H9 (cell line): Measurements from ENCODE around the gene PRR16. TPM values are rescaled to one million over a fixed set of nuclear protein-coding genes. Genes with fewer than 3 reads are reported as not detected.

Experiments
- DNase-seq: peaks from one replicate; pipeline ENCODE4 v3.0.0-alpha.2; 2017
- H2AFZ ChIP-seq: one replicate; pipeline ENCODE4 v1.6.1; 2013; ENCODE audit warnings: mild to moderate bottlenecking, low read length, control low read depth, moderate library complexity
- H2AK5ac ChIP-seq: 2 replicates; pipeline ENCODE4 v1.6.1; 2013; ENCODE audit warnings: low read length, control low read depth, mixed read lengths; ENCODE audit not compliant: insufficient read length
- H2BK120ac ChIP-seq: one replicate; pipeline ENCODE4 v1.6.1; 2013; ENCODE audit warnings: low read depth, mild to moderate bottlenecking, low read length, control low read depth, inconsistent platforms; ENCODE audit not compliant: poor library complexity, severe bottlenecking
- H2BK12ac ChIP-seq: 2 replicates; pipeline ENCODE4 v1.6.1; 2013; ENCODE audit warnings: low read length, control low read depth, mixed read lengths, low read depth; ENCODE audit not compliant: insufficient read length
- H2BK15ac ChIP-seq: 2 replicates; pipeline ENCODE4 v1.6.1; 2013; ENCODE audit warnings: low read depth, low read length, control low read depth
- H2BK20ac ChIP-seq: one replicate; pipeline ENCODE4 v1.6.1; 2013; ENCODE audit warnings: low read depth, mild to moderate bottlenecking, low read length, control low read depth, inconsistent platforms; ENCODE audit not compliant: poor library complexity, severe bottlenecking
- H2BK5ac ChIP-seq: 2 replicates; pipeline ENCODE4 v1.6.1; 2013; ENCODE audit warnings: low read length, control low read depth, mixed read lengths; ENCODE audit not compliant: insufficient read length
- H3K14ac ChIP-seq: 2 replicates; pipeline ENCODE4 v1.6.1; 2013; ENCODE audit warnings: low read length, control low read depth; ENCODE audit not compliant: insufficient read depth
- H3K18ac ChIP-seq: 2 replicates; pipeline ENCODE4 v1.6.1; 2013; ENCODE audit warnings: low read depth, mild to moderate bottlenecking, mixed read lengths, low read length, control low read depth; ENCODE audit not compliant: insufficient read length
- H3K23ac ChIP-seq: 2 replicates; pipeline ENCODE4 v1.6.1; 2013; ENCODE audit warnings: low read length, control low read depth, mixed read lengths, low read depth; ENCODE audit not compliant: insufficient read length
- H3K23me2 ChIP-seq: 2 replicates; pipeline ENCODE4 v1.6.1; 2013; ENCODE audit warnings: low read depth, mild to moderate bottlenecking, mixed read lengths, low read length, control low read depth; ENCODE audit not compliant: insufficient read length, poor library complexity, severe bottlenecking
- H3K27ac ChIP-seq: 2 replicates; pipeline ENCODE4 v1.5.1; 2013; ENCODE audit warnings: low read length, control low read depth, mixed read lengths, low read depth; ENCODE audit not compliant: insufficient read length
- H3K27me3 ChIP-seq: 2 replicates; pipeline ENCODE4 v1.6.1; 2013; ENCODE audit warnings: low read length, control low read depth, inconsistent platforms; ENCODE audit not compliant: insufficient read depth
- H3K4ac ChIP-seq: 2 replicates; pipeline ENCODE4 v1.6.1; 2013; ENCODE audit warnings: low read depth, mild to moderate bottlenecking, control low read depth, inconsistent platforms, low read length, moderate library complexity
- H3K4me1 ChIP-seq: 2 replicates; pipeline ENCODE4 v1.6.1; 2013; ENCODE audit warnings: low read length, control low read depth, inconsistent platforms; ENCODE audit not compliant: insufficient read depth
- H3K4me2 ChIP-seq: 2 replicates; pipeline ENCODE4 v1.6.1; 2013; ENCODE audit warnings: low read length, control low read depth, mixed read lengths; ENCODE audit not compliant: insufficient read length, insufficient read depth
- H3K56ac ChIP-seq: 2 replicates; pipeline ENCODE4 v1.6.1; 2013; ENCODE audit warnings: low read depth, mild to moderate bottlenecking, mixed read lengths, low read length, control low read depth; ENCODE audit not compliant: insufficient read length
- H3K79me1 ChIP-seq: 2 replicates; pipeline ENCODE4 v1.6.1; 2013; ENCODE audit warnings: low read depth, mild to moderate bottlenecking, moderate library complexity, low read length, control low read depth, inconsistent platforms; ENCODE audit not compliant: insufficient read depth, poor library complexity, severe bottlenecking
- H3K79me2 ChIP-seq: 2 replicates; pipeline ENCODE4 v1.6.1; 2013; ENCODE audit warnings: low read length, control low read depth, inconsistent platforms; ENCODE audit not compliant: insufficient read depth
- H3K9ac ChIP-seq: 2 replicates; pipeline ENCODE4 v1.6.1; 2013; ENCODE audit warnings: low read length, control low read depth, mixed read lengths; ENCODE audit not compliant: insufficient read length; ENCODE audit errors: extremely low read depth
- H3K9me3 ChIP-seq: one replicate; pipeline ENCODE4 v1.6.1; 2013; ENCODE audit warnings: low read depth, low read length, inconsistent platforms; ENCODE audit not compliant: control insufficient read depth
- H3T11ph ChIP-seq: one replicate; pipeline ENCODE4 v1.6.1; 2013; ENCODE audit warnings: mild to moderate bottlenecking, low read length, control low read depth, inconsistent platforms
- H4K20me1 ChIP-seq: one replicate; pipeline ENCODE4 v1.6.1; 2013; ENCODE audit not compliant: control insufficient read depth, insufficient read length, insufficient read depth
- H4K5ac ChIP-seq: 2 replicates; pipeline ENCODE4 v1.6.1; 2013; ENCODE audit warnings: low read depth, mild to moderate bottlenecking, mixed read lengths, low read length, control low read depth; ENCODE audit not compliant: insufficient read length
- H4K8ac ChIP-seq: replicated peaks from 2 replicates; pipeline ENCODE4 v1.6.1; 2013; ENCODE audit warnings: low read length, control low read depth, mixed read lengths, low read depth; ENCODE audit not compliant: insufficient read length
- H4K91ac ChIP-seq: 2 replicates; pipeline ENCODE4 v1.6.1; 2013; ENCODE audit warnings: low read depth, mild to moderate bottlenecking, moderate library complexity, mixed read lengths, low read length, control low read depth; ENCODE audit not compliant: insufficient read length
- H3K27ac Mint-ChIP-seq, 3 experiments: 2 replicates in 2 of 3; 3 replicates in 1 of 3; pipeline ENCODE4 v1.8.0; 2020 to 2021; ENCODE audit warnings: mixed read lengths in 3 of 3, mild to moderate bottlenecking in 1 of 3, moderate library complexity in 1 of 3
- H3K27me3 Mint-ChIP-seq: 2 replicates; pipeline ENCODE4 v1.8.0; 2021; ENCODE audit warnings: low read depth, mild to moderate bottlenecking, moderate library complexity, mixed read lengths
- H3K36me3 Mint-ChIP-seq, 3 experiments: 2 replicates in 2 of 3; 3 replicates in 1 of 3; pipeline ENCODE4 v1.8.0; 2020 to 2021; ENCODE audit warnings: low read depth in 3 of 3, mixed read lengths in 3 of 3; ENCODE audit not compliant: insufficient read depth in 1 of 3
- H3K4me1 Mint-ChIP-seq, 2 experiments: 2 replicates each; pipeline ENCODE4 v1.8.0; 2020; ENCODE audit warnings: mixed read lengths in 2 of 2
- H3K4me3 Mint-ChIP-seq, 2 experiments: 2 replicates in 1 of 2; 3 replicates in 1 of 2; pipeline ENCODE4 v1.8.0; 2020 to 2021; ENCODE audit warnings: mild to moderate bottlenecking in 2 of 2, mixed read lengths in 2 of 2, moderate library complexity in 1 of 2
- H3K9me3 Mint-ChIP-seq, 2 experiments: 2 replicates in 1 of 2; 3 replicates in 1 of 2; pipeline ENCODE4 v1.8.0; 2020; ENCODE audit warnings: mild to moderate bottlenecking in 2 of 2, mixed read lengths in 2 of 2, moderate library complexity in 1 of 2
- CTCF ChIP-seq: fragments of 200-600 bp; sonication (generic); conservative IDR thresholded peaks from 3 replicates; pipeline ENCODE4 v1.8.0; 2021; ENCODE audit warnings: antibody characterized with exemption, mild to moderate bottlenecking
- WGBS: extraction: QIAGEN DNeasy Blood & Tissue Kit; methylation state at CpG from one replicate; pipeline ENCODE4 v1.1.7; 2013; ENCODE audit warnings: missing lambda C conversion rate, low lambda C conversion rate, mixed read lengths; ENCODE audit not compliant: insufficient read length; ENCODE audit errors: extremely low coverage; 5-methylcytosine and 5-hydroxymethylcytosine counted together
- total RNA-seq: library from RNA; stranded (reverse); gene quantifications from 2 replicates; pipeline ENCODE4 v1.2.1, GENCODE V29; 2021

PRR16 gene
- total RNA-seq, 1 experiment from 2014 or later, result 0.13 TPM

GRCh38 chr5:120510098-120510637 lies 46.1 kb downstream of the PRR16 start:
- Histone ChIP-seq H2BK120ac (no peak overlapping the region), H3K23ac (no peak overlapping the region), H3K9me3 (no peaks in the 10 kb centered on the region), H4K20me1 (no peaks in the 10 kb centered on the region), H4K91ac (no peak overlapping the region), H3K4ac (no peak overlapping the region), H2BK5ac (no peak overlapping the region), H3K18ac (no peak overlapping the region), H3K79me2 (no peaks in the 10 kb centered on the region), H3K4me1 (peaks cover 15% of the 10 kb centered on the region), H3K79me1 (no peaks in the 10 kb centered on the region), H4K8ac (no peak overlapping the region), H4K5ac (no peak overlapping the region), H2AK5ac (no peak overlapping the region), H3K56ac (no peak overlapping the region), H3T11ph (no peak overlapping the region), H2BK15ac (no peak overlapping the region), H3K27ac (no peak overlapping the region), H2BK20ac (no peak overlapping the region), H3K9ac (no peak overlapping the region), H3K4me2 (no peak overlapping the region), H3K27me3 (no peaks in the 10 kb centered on the region), H3K14ac (no peak overlapping the region), H2BK12ac (no peak overlapping the region), H3K23me2 (no peaks in the 10 kb centered on the region), H2AFZ (no peak overlapping the region)
- no peak for DNase-seq
- H3K4me3 Mint-ChIP-seq, result no peak overlapping the region
- H3K27me3 Mint-ChIP-seq, result no peaks in the 10 kb centered on the region
- no peak overlapping the region for H3K27ac Mint-ChIP-seq
- H3K4me1 Mint-ChIP-seq, result peaks cover 53 to 61% of the 10 kb centered on the region in 2 experiments
- no peaks in the 10 kb centered on the region for H3K9me3 Mint-ChIP-seq
- no peak for TF ChIP-seq CTCF
- H3K36me3 Mint-ChIP-seq, result no peaks in the 10 kb centered on the region; a peak in 1 of 7 replicates
- WGBS, result no CpG with 5 or more reads among the region's 2 CpGs
